Muscle layer of colon (tissue), 2 donors: ENCODE results near the gene WNT3A.
"Not testable (repeated sequence)": the region's sequence is repeated elsewhere in the genome, so short reads cannot be mapped to it uniquely, and the experiment has no call there.

ENCODE experiments used
- H3K27ac ChIP-seq: one replicate; pipeline ENCODE4 v1.7.0; 2013; ENCODE audit warnings: low read depth, mild to moderate bottlenecking, low read length, moderate library complexity
- H3K27me3 ChIP-seq, 2 donors: one replicate each; pipeline ENCODE4 v1.7.0; 2013; ENCODE audit warnings: low read length in 2 of 2, mild to moderate bottlenecking in 2 of 2; ENCODE audit not compliant: insufficient read depth in 2 of 2, control insufficient read depth in 1 of 2
- H3K36me3 ChIP-seq: one replicate; pipeline ENCODE4 v1.7.0; 2013; ENCODE audit warnings: mild to moderate bottlenecking, low read length; ENCODE audit not compliant: insufficient read depth
- H3K4me1 ChIP-seq: one replicate; pipeline ENCODE4 v1.7.0; 2013; ENCODE audit warnings: mild to moderate bottlenecking, low read length; ENCODE audit not compliant: insufficient read depth
- H3K4me3 ChIP-seq, 2 donors: one replicate each; pipeline ENCODE4 v1.7.0; 2013; ENCODE audit warnings: low read length in 2 of 2, low read depth in 1 of 2, mild to moderate bottlenecking in 1 of 2, moderate library complexity in 1 of 2
- H3K9ac ChIP-seq: one replicate; pipeline ENCODE4 v1.7.0; 2013; ENCODE audit warnings: low read length
- H3K9me3 ChIP-seq: one replicate; pipeline ENCODE4 v1.7.0; 2013; ENCODE audit warnings: mild to moderate bottlenecking, low read length
- donor health status: abdominal sarcoma.
- donor health status: Adenocarcinoma of cecum.

Gene WNT3A

GRCh38 chr1:227973724-227974288 is 33.0 kb upstream of the WNT3A start:
- H3K27me3 ChIP-seq, H3K27ac ChIP-seq, H3K4me1 ChIP-seq, H3K9ac ChIP-seq, H3K9me3 ChIP-seq, H3K4me3 ChIP-seq, H3K36me3 ChIP-seq: not testable (repeated sequence)

GRCh38 chr1:227975583-227976283 is 31.1 kb upstream of the WNT3A start:
- H3K9ac ChIP-seq, H3K4me1 ChIP-seq, H3K9me3 ChIP-seq, H3K4me3 ChIP-seq, H3K36me3 ChIP-seq, H3K27ac ChIP-seq, H3K27me3 ChIP-seq: not testable (repeated sequence)

- H3K9me3 ChIP-seq = no peaks in the 10 kb centered on the region
- H3K36me3 ChIP-seq = no peaks in the 10 kb centered on the region
- H3K9ac ChIP-seq = no peak overlapping the region
- H3K4me3 ChIP-seq = no peak overlapping the region
- no peaks in the 10 kb centered on the region for H3K4me1 ChIP-seq
- no peaks in the 10 kb centered on the region for H3K27me3 ChIP-seq
- H3K27ac ChIP-seq = no peak overlapping the region
Observed at GRCh38 chr1:227987181-227987580, 19.6 kb upstream of the WNT3A start.

- Histone ChIP-seq H3K9ac (no peak overlapping the region), H3K9me3 (no peaks in the 10 kb centered on the region), H3K4me1 (no peaks in the 10 kb centered on the region), H3K36me3 (no peaks in the 10 kb centered on the region), H3K27me3 (no peaks in the 10 kb centered on the region), H3K27ac (no peak overlapping the region), H3K4me3 (no peak overlapping the region)
Observed at GRCh38 chr1:227994632-227995300, 12.0 kb upstream of the WNT3A start.

- H3K4me1 ChIP-seq = no peaks in the 10 kb centered on the region
- H3K9ac ChIP-seq = no peak overlapping the region
- H3K36me3 ChIP-seq = no peaks in the 10 kb centered on the region
- H3K27ac ChIP-seq = no peak overlapping the region
- no peaks in the 10 kb centered on the region for H3K27me3 ChIP-seq
- no peak overlapping the region for H3K4me3 ChIP-seq
- H3K9me3 ChIP-seq = no peaks in the 10 kb centered on the region
Observed at GRCh38 chr1:227996187-227996950, 10.4 kb upstream of the WNT3A start.

GRCh38 chr1:227998374-227999055 is 8.3 kb upstream of the WNT3A start:
- no peaks in the 10 kb centered on the region for H3K9me3 ChIP-seq
- no peaks in the 10 kb centered on the region for H3K4me1 ChIP-seq
- no peak overlapping the region for H3K9ac ChIP-seq
- no peaks in the 10 kb centered on the region for H3K36me3 ChIP-seq
- no peak overlapping the region for H3K27ac ChIP-seq
- no peak overlapping the region for H3K4me3 ChIP-seq
- peaks cover 2% of the 10 kb centered on the region in 2 donors for H3K27me3 ChIP-seq

- no peak overlapping the region for H3K9ac ChIP-seq
- no peak overlapping the region for H3K27ac ChIP-seq
- H3K9me3 ChIP-seq = no peaks in the 10 kb centered on the region
- no peak overlapping the region for H3K4me3 ChIP-seq
- no peaks in the 10 kb centered on the region for H3K4me1 ChIP-seq
- peaks cover 10% of the 10 kb centered on the region in 2 donors for H3K27me3 ChIP-seq
- H3K36me3 ChIP-seq = no peaks in the 10 kb centered on the region
Observed at GRCh38 chr1:227999056-227999930, 7.5 kb upstream of the WNT3A start.

GRCh38 chr1:228000416-228000815 is 6.4 kb upstream of the WNT3A start:
- no peaks in the 10 kb centered on the region for H3K9me3 ChIP-seq
- no peak overlapping the region for H3K27ac ChIP-seq
- no peaks in the 10 kb centered on the region for H3K4me1 ChIP-seq
- peaks cover 11 to 21% of the 10 kb centered on the region in 2 donors for H3K27me3 ChIP-seq
- H3K9ac ChIP-seq = no peak overlapping the region
- no peaks in the 10 kb centered on the region for H3K36me3 ChIP-seq
- no peak overlapping the region for H3K4me3 ChIP-seq

- H3K4me3 ChIP-seq = no peak overlapping the region
- H3K9me3 ChIP-seq = no peaks in the 10 kb centered on the region
- H3K36me3 ChIP-seq = no peaks in the 10 kb centered on the region
- peaks cover 11 to 27% of the 10 kb centered on the region in 2 donors for H3K27me3 ChIP-seq
- no peaks in the 10 kb centered on the region for H3K4me1 ChIP-seq
- H3K27ac ChIP-seq = no peak overlapping the region
- no peak overlapping the region for H3K9ac ChIP-seq
Observed at GRCh38 chr1:228000836-228001563, 5.8 kb upstream of the WNT3A start.
